Measurements from ENCODE around the gene ZSWIM7.

The ZSWIM7 gene

DNA sequence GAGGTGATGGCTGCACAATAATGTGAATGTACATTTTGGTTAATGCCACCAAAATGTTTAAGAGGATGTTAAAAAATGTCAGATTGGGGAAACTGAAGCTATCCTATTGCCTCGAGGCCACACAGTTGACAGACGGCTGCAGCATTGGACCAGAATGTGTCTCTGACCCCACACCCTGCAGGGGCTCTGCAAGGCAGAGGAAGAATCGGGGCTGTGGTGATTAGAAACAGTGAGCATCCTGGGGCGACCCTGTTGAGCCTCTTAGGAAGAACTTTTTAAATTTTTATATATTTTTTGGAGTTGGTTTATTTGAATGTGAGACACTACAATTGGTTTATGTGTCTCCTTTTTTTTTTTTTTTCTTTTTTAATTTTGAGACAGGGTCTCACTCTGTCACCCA, 69.6 kb downstream of the ZSWIM7 start:
- DNase-seq (ENCODE audit: low read depth): no peak

DNA sequence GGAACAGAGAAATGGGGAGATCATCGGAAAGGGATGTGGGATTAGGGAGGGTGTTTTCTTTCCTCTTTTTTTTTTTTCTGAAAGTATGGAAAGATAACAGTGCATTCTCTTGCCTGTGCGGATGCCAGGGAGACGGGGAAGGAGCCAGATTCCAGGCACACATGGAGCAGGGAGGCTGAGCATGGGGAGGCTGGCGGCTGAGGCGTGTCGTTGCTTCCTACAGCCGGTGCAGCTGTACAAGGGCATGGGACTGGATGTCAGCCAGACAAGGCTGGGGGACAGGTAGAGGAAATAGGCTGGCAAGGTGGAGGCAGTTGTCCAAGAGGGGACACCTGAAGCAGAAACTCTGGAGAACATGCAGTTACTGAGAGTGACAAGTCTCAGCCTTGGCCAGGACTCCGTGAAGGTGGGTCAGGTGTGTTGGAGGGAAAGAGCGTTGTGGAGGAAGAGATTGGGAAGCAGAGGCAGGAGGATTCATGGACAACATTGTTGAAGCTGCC, 71.2 kb downstream of the ZSWIM7 start:
- no peak for DNase-seq (ENCODE audit: low read depth)
